Stimulated activated CD8-positive, alpha-beta memory T cell treated with anti-CD3 and anti-CD28 coated beads, Interleukin-7, amount 100 ng/mL, for 4 hours (primary cell): ENCODE measurements around the gene LIPE.
"Not testable (repeated sequence)": the region's sequence is repeated elsewhere in the genome, so short reads cannot be mapped to it uniquely, and the experiment has no call there.

ENCODE experiments used
- DNase-seq, 2 donors: peaks; one replicate each; pipeline ENCODE4 v3.0.0-alpha.2; 2020; ENCODE audit warnings: low read depth in 2 of 2

LIPE gene

DNA sequence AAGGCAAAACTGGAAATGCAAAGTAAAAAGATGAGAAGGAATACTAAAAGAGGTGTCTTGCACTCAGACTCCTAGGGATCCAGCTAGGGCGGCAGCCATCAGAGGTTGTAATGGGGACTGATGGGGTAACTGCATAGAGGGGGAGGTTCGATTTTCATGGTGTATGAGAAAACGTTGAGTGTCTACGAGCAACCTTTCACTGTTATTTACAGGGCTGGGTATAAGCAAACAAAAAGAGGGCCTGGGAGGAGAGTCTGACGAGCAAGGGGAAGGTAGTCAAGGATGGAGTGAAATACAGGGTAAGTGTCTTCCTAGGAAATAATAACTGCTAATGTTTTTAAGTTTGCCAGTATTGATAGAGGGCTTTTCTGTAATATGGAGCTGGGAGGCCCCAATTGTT, 21.1 kb upstream of the LIPE start:
- not testable (repeated sequence) for DNase-seq

DNA sequence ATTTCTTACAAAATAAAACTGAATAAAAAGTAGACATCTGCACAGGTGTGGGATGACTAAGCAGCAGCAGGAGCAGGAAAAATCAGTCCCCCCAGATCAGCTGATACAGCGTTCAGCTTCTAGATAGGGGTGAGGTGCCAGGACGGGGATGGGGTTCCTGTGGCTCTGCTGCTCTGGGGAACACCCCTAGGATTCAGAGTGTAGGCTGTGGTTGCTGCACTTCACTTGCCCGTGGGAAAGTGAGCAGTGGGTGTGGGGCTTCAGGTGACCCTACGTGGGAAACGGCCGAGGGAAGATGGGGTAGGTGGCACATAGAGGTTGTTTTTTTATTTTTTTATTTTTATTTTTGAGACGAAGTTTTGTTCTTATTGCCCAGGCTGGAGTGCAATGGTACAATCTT, 18.8 kb upstream of the LIPE start:
- DNase-seq = no peak

DNA sequence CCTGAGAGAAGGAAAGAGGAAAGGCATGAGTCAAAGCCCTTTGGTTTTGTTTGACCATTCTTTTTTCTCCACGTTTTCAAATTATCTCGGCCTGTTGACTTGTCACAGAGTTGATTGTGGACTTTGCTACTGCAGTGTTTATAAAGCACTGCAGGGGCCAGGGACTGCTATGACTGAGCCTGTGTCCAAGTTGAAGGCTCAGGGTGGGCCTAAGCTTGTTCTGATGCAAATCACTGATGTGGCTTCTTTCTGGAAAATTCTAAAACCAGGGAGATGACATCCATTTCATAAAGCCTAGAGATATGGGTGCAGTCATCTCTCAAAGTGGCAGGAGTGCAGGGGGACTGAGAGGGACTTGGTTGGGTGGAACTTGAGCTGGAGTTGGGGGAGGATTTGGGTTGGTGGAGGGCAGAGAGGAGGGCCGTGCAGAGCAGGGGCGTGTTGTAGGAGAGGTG, 16.8 kb upstream of the LIPE start:
- DNase-seq = no peak

- no peak for DNase-seq
Measured at GRCh38 chr19:42442833-42443232, 15.6 kb upstream of the LIPE start, which contains the start of gene CXCL17. Gene CXCL17, minus strand, starts transcription at chr19:42442946. Its CDS starts 114 bp downstream, at chr19:42442832.

- DNase-seq = no peak
Measured at GRCh38 chr19:42441049-42441445, 13.9 kb upstream of the LIPE start.

GRCh38 chr19:42440357-42441048, 13.3 kb upstream of the LIPE start:
- peak; percentile 58 to 62 for DNase-seq

GRCh38 chr19:42436006-42436405, 8.8 kb upstream of the LIPE start:
- DNase-seq = no peak

GRCh38 chr19:42435316-42435715, 8.1 kb upstream of the LIPE start:
- DNase-seq = no peak

DNA sequence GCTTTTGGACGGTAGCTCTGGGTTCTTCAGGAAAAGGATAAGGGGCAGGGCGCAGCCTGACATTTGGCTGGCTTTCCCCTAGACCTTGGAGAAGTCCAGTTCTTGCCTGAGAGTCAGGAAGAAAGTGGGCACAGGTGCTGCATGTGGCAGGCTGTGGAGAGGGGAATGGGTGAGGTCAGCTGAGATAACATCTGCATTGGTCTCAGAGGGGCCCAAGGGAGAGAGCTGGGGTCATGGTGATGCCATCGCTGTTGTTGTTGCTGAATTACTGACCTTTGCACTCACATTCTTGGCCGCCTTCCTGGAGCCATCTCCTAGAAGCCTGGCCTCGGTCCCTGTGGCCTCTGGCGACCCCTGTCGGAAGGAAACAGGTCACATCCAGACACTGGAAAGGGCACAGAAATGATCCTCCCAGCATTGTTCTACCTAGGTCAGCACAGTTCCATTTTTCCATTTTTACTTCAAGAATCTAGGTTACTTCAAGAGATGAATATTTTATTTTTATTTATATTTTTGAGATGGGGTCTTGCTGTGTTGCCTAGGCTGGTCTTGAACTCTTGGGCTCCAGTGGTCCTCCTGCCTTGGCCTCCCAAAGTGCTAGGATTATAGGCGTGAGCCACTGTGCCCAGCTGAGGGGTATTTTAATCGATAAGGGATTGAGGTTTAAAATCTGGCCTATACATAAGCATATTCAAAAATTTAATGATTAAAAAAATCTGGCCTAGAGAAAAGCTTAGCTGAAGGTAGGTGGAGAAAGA, 6.5 kb upstream of the LIPE start:
- peak; percentile 25 to 43 for DNase-seq

GRCh38 chr19:42431486-42431885, 4.3 kb upstream of the LIPE start:
- DNase-seq = no peak

GRCh38 chr19:42428676-42429075, 1.5 kb upstream of the LIPE start:
- DNase-seq = no peak

GRCh38 chr19:42426643-42427042, 545 bp downstream of the LIPE start:
- DNase-seq = no peak

DNA sequence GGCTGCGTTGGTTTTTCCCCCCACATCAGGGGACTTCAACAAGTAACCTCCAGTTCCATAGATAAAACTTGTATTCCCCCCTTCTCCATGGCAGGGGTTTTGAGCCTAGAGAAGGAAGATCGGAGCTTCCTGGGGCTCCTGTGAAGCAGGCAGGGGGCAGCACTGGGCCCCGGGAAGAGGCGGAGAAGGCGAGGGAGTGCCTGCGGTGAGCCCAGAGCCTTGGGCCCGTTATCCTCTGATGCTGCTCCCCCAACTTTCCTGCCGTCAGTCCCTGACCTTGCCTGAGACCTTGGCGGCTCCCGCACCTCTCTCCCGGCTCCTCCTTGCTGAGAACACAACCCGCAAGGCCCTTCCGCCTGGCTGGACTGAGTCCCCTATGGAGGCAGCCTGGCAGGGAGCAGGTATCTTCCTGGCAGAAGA, 2.5 kb downstream of the LIPE start:
- no peak for DNase-seq

- DNase-seq = no peak
Measured at GRCh38 chr19:42424345-42424707, 2.9 kb downstream of the LIPE start.

- DNase-seq = peak; percentile 88 to 92
Measured at GRCh38 chr19:42423462-42424344, 3.5 kb downstream of the LIPE start.

DNA sequence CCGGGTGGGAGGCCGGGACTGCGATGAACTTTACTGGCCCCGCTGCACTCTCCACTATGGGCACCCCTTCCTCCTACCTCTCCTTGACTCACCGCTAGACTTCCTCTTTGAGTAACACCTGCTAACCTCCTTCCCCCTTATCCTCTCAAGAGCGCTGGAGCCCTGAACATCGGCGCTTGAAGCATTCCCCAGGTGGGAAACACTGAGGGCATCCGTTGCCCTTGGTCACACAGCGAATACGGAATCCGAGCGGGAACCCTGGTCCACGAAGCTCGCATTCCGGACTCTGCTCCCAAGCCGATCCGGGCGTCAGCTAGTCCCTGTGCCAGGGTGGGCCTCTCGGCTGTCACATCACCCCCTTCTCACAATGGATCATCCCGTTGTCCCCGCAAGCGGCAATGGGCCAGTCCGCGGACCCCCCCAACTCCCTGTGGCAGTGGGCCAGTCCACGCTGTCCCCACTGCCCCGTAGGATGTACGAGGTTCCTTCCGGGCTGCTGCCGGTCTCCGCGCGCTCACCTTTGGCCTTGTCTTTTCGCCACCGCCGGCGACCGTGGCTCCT, 4.2 kb downstream of the LIPE start:
- peak; percentile 15 to 30 for DNase-seq

DNA sequence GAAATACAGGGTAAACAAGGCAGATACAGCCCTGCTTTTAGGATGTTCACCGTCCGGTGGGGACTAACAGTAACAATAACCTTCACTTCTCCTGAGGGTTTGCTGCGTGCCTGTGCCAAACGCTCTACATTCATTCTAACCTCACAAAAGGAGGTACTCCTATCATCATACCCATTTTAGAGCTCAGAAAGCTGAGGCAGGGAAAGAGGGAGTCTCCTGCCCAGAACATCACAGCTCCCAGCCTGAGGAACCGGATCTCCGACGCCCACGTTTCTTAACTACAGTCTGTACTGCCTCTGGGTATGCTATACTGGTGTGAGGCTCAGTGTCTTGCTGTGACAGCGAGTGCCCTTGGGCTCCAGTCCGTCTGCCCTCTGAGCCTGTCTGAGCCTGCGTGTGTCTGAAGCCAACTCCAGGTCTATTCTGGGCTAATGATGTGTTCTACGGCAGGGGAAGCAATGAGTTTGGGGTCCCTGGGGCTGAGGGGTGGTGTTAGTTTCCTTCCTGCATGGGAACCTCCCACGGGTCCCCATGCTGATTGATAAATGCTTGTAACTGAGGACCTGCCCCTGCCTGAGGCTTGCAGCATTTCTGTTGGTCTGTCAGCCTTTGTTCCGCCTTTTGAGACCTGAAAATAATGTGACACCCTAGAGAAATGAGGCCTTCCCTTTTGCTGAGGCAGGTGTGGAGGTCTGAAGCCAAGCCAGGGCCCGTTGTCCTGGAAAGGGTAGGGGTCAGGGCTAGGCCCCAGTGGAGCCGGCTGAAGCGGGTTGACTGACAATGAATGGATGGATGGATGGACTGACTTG, 4.9 kb downstream of the LIPE start:
- DNase-seq = no peak

DNA sequence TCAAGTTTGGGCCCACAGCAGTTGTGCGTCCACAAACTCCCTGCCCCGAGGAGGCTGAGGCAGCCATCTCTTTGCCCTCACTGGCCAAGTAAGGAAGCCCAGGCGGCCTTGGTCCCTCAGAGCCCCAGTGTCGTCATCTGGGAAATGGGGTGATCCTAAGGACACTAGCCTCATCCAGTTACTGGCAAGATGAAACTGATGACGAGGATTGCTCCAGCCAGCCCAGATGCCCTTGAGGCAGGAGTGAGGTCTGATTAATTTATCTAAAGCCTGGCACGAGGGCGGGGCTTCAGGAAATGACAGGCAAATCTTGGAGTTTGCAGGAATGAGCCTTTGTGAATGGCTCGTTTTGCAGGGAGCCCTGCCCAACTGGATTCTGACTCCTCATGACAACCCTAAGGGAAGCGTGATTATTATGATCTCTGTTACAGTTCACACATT, 5.6 kb downstream of the LIPE start:
- DNase-seq = no peak

DNA sequence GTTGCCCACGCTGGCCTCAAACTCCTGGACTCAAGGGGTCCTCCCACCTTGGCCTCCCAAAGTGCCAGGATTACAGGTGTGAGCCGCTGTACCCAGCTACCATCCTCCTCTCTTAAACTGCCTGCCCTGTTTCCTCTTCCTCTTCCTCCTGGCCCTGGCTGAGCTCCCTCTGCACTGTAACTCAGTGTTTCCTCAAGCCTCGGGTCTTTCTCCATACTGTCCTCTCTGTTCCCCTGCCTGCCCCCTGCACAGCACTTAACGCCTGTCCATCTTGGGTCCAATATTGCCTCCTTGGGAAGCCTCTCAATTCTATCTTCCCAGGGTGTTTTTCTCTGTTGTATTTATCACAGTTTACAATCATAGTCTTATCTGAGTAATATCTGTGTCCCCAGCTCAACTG, 6.1 kb downstream of the LIPE start:
- DNase-seq = no peak

DNA sequence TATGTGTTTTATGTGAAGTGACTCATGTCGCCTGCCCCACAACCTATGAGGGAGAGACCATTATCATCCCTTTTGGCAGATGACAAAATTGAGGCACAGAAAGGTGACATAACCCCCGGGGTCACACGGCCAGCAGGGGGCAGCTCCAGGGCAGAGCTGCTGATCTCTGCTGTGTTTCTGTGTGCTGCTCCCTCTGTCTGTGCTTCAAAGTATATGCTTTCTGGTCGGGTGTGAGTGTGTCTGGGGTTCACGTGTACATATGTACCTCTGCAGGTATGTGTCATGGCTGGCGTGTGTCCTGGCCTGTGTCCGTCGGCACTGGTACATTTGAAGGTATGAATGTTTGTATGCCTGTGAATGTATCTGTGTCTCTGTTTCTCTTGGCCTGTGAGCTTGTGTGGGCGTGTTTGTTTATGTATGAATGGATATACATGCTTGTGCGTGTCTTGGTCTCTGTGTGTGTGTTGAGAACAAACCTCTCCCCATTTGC, 7.1 kb downstream of the LIPE start:
- peak; percentile 60 to 68 for DNase-seq

GRCh38 chr19:42419309-42419708, 7.9 kb downstream of the LIPE start:
- no peak for DNase-seq
